Stimulated activated CD8-positive, alpha-beta memory T cell treated with anti-CD3 and anti-CD28 coated beads, Interleukin-7, amount 100 ng/mL, for 24 hours (primary cell): ENCODE data around the gene FANCB.

ENCODE experiments used
- DNase-seq: peaks from one replicate; pipeline ENCODE4 v3.0.0-alpha.2; 2020; ENCODE audit warnings: low read depth

Gene FANCB

GRCh38 chrX:14832586-14832985 is 40.3 kb downstream of the FANCB start:
- no peak for DNase-seq

- no peak for DNase-seq
Observed at GRCh38 chrX:14832151-14832550, 40.7 kb downstream of the FANCB start.

- no peak for DNase-seq
Observed at GRCh38 chrX:14829643-14830042, 43.2 kb downstream of the FANCB start.

- no peak for DNase-seq
Observed at GRCh38 chrX:14826319-14826718, 46.5 kb downstream of the FANCB start.

GRCh38 chrX:14825851-14826250 is 47.0 kb downstream of the FANCB start:
- DNase-seq: no peak

GRCh38 chrX:14819769-14820168 is 53.1 kb downstream of the FANCB start:
- no peak for DNase-seq

- no peak for DNase-seq
Observed at GRCh38 chrX:14817571-14817970, 55.3 kb downstream of the FANCB start.

- DNase-seq: no peak
Observed at GRCh38 chrX:14802943-14803710, 69.7 kb downstream of the FANCB start.

- DNase-seq: no peak
Observed at GRCh38 chrX:14801136-14801535, 71.7 kb downstream of the FANCB start.

GRCh38 chrX:14798805-14799397 is 74.0 kb downstream of the FANCB start:
- no peak for DNase-seq
